NCI-H146 treated with DMSO at 0.1 percent for 48 hours (cell line): ENCODE results near the gene CYGB.
"Not testable (repeated sequence)": the region's sequence is repeated elsewhere in the genome, so short reads cannot be mapped to it uniquely, and the experiment has no call there.

ENCODE experiments used
- DNase-seq: peaks from one replicate; lab custom pipeline; 2025; ENCODE audit not compliant: unreplicated experiment; lab: John Stamatoyannopoulos, UW

CYGB gene

GRCh38 chr17:76567634-76568432 lies 30.3 kb upstream of the CYGB start:
- no peak for DNase-seq

GRCh38 chr17:76566988-76567431 lies 29.5 kb upstream of the CYGB start:
- DNase-seq: no peak

GRCh38 chr17:76566613-76566943 lies 29.1 kb upstream of the CYGB start:
- DNase-seq: no peak

DNA sequence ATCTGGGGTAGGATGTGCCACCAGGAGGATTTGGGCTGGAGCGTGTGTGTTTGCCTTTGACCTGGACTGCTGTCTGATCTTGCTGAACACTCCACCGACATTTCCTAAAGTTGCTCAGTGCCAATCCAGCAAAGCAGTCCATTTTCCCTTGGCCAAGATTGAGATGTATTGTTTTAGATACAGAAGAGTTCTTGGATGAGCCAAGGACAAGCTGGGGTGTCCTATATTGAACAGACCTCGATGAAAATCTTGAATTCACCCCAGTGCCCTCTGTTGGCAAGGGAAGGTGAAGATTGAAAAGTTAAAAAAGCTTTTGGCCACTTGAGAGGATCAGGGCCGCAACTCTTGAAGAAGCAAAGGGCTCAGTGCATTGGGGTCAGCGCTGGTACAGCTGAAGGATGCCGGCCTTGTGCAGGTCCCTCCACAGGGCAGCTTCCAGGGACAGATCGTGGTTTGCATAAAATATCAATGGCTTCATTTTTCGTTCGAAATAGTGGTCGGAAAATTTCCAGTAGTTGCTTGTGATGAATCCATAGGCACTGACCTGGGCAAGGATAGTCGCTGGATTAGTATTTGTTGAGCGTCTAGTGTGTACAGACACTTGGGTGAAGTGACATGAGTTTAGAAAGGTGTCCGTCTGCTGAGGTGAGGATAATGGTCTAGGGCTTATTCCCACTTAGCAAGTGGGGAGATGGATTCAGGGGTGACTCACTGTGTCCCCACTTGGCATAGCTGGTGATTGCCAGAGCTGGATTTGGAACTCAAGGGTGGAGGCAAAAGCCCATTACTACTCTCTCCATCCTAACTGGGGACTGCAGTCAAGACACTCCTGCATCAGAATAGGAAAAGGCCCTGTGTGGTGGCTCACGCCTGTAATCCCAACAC lies 28.5 kb upstream of the CYGB start:
- no peak for DNase-seq

DNA sequence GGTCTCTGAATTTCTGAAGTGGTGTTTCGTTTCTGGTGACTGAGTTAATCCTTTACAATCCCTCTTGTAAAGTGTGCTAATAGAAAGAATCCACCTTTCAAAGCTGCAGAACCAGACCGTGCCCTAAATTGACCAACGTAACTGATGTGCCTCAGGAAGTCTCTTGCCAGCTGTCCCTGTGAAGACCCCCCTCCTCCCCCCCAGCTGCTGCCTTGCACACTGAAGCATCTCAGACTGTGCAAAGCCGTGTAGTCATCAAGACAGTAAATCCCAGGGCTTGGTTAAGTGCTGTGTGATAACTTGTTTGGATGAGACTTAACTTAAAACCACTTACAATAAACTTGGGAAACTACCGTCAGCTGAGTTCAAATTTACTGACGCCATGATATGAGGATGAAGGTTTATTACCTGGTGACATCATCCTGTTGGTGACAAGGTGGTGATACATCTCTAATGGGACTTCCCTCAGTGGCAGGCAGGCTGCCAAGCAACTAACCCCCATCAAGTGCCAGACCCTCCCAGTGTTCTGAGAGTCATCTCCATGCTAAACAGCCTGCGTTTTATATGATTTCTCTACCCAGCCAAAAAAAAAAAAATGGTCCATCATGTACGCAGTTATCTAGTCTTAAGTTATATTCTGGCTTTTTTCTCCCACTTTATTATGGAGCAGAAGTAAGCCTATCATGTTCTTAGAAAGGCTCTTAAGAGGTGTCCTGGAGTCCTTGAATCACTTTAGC lies 27.6 kb upstream of the CYGB start:
- not testable (repeated sequence) for DNase-seq

DNA sequence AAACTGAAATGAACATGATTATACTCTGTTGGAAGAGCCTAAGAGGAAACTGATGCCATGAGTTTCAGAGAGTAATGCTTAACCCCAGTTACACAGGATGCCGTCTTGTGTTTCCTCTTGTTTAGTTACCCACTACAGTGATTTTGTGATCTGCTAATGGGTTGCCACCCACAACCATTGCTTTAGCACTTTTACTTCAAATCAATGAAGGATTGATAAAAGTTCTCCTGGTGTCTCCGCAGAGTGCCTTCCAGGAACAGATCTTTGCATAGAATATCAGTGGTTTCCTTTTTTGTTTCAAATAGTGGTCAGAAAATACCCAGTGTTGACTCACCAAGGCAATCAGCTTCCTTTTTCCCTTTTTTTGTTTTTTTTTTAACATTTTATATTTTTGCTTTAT lies 25.9 kb upstream of the CYGB start:
- DNase-seq: not testable (repeated sequence)

DNA sequence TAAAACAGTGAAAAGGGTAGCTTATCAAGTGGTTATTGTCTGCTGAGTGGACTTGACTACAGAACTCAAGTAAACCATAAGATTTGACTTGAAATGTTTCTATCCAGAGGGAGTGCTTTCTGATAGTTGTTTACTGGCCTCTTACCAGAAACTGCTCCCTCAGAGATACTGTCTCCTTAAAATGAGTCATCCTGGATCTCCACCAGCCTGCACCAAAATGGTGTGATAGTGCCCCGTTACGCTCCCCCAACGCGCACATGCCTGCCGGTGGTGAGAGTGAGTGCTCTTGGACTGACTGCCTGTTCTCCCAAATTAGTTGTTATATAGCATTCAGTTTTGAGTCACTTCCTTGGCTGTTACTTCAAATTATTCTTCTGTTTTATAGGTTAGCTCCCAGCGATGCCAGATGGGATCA lies 25.2 kb upstream of the CYGB start:
- DNase-seq: no peak

GRCh38 chr17:76561799-76562268 lies 24.3 kb upstream of the CYGB start:
- DNase-seq: no peak

GRCh38 chr17:76561332-76561731 lies 23.8 kb upstream of the CYGB start:
- no peak for DNase-seq

- DNase-seq: no peak
These were observed 23.3 kb upstream of the CYGB start for GRCh38 chr17:76560877-76561221.

GRCh38 chr17:76560036-76560876 lies 22.7 kb upstream of the CYGB start:
- no peak for DNase-seq

- DNase-seq: not testable (repeated sequence)
These were observed 22.0 kb upstream of the CYGB start for GRCh38 chr17:76559460-76559859.

- no peak for DNase-seq
These were observed 20.9 kb upstream of the CYGB start for GRCh38 chr17:76558198-76559095.

GRCh38 chr17:76557368-76558197 lies 20.1 kb upstream of the CYGB start:
- DNase-seq: peak; percentile 96

GRCh38 chr17:76556765-76557367 lies 19.4 kb upstream of the CYGB start:
- DNase-seq: no peak

- DNase-seq: no peak
These were observed 16.6 kb upstream of the CYGB start for GRCh38 chr17:76554131-76554530.

DNA sequence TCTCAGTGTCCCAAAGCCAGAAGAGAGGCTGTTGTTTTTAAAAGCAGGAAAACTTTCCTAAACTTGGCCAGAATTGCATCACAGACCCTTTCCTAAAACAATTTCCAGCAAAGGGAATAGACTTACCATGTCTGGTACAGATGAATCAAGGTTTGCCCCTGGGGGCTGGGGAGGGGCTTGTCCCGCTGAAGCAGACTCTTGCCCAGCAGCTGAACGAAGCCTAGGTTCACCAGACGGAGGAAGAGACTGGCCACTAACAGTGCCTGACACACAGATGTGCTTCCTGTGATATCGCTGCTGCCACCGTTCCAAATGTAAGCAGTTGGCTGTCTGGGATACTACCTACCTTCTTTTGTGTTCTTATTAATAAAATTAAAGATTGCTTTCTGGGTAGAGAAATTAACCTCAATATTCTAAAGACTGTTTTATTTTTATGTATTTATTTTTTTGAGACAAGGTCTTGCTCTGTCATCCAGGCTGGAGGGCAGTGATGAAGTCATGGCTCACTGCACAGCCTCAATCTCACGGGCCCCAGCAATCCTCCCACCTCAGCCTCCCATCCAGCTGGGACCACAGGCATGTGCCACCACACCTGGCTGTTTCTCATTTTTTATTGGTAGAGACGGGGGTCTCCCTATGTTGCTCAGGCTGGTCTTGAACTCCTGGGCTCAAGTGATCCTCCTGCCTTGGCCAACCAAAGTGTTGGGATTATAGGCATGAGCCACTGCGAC lies 15.8 kb upstream of the CYGB start:
- no peak for DNase-seq

DNA sequence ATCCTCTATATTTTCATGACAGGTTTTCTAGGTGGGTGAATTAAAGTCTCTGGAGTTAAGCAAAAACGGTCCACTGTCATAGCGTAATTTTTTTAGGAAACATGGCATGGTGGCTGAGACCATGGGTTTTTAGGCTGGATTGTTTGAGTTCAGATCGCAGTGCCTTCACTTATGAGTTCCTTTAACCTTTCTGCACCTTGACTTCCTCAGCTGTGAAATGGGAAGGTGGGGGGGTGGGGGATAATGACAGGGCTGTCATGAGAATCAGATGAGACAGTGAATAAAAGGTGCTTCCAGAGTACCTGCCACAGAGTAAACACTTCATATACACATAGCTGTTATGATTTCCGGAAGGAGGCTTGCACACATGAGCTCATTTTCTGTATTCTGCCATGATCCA lies 14.2 kb upstream of the CYGB start:
- DNase-seq: no peak
